CD8-positive, alpha-beta memory T cell (primary cell): ENCODE measurements around the gene TC2N. TPM values are rescaled to one million over a fixed set of nuclear protein-coding genes. Genes with fewer than 3 reads are reported as not detected.
A peak's percentile ranks its signal among the peaks of the same experiment; 100 is the strongest.
"Not testable (repeated sequence)": the region's sequence is repeated elsewhere in the genome, so short reads cannot be mapped to it uniquely, and the experiment has no call there.

Source experiments
- CTCF ChIA-PET: fragments of 350-600 bp; sonication (Branson Sonifier 250); formaldehyde crosslinking; loops from one replicate; lab custom pipeline; 2021; ENCODE audit warnings: antibody characterized with exemption; lab: Charles Lee
- POLR2A ChIA-PET: fragments of 350-600 bp; sonication (Branson Sonifier 250); formaldehyde crosslinking; loops from one replicate; lab custom pipeline; 2021; ENCODE audit warnings: antibody characterized with exemption; lab: Charles Lee
- DNase-seq, 5 donors: peaks; one replicate each; pipeline versions ENCODE4 v3.0.0 to v3.0.0-alpha.2; 2020 to 2022; ENCODE audit warnings: mixed read lengths in 1 of 5
- H3K27ac ChIP-seq: one replicate; pipeline ENCODE4 v1.7.0; 2013; ENCODE audit warnings: low read depth, mild to moderate bottlenecking, low read length, moderate library complexity
- H3K27me3 ChIP-seq: 2 replicates; pipeline ENCODE4 v1.7.0; 2013; ENCODE audit warnings: low read length, mild to moderate bottlenecking; ENCODE audit not compliant: insufficient read depth, poor library complexity, severe bottlenecking
- H3K36me3 ChIP-seq: 2 replicates; pipeline ENCODE4 v1.7.0; 2013; ENCODE audit warnings: mild to moderate bottlenecking, low read length, moderate library complexity; ENCODE audit not compliant: insufficient read depth
- H3K4me1 ChIP-seq: 2 replicates; pipeline ENCODE4 v1.7.0; 2013; ENCODE audit warnings: mild to moderate bottlenecking, low read length, moderate library complexity; ENCODE audit not compliant: insufficient read depth
- H3K4me3 ChIP-seq: 2 replicates; pipeline ENCODE4 v1.7.0; 2013; ENCODE audit warnings: mild to moderate bottlenecking, low read length
- H3K9me3 ChIP-seq: 2 replicates; pipeline ENCODE4 v1.7.0; 2013; ENCODE audit warnings: mild to moderate bottlenecking, low read length
- H3K27ac Mint-ChIP-seq, 8 donors: one replicate each; pipeline ENCODE4 v1.8.0; 2020 to 2021; ENCODE audit warnings: mixed read lengths in 8 of 8, mild to moderate bottlenecking in 6 of 8, inconsistent platforms in 3 of 8, moderate library complexity in 3 of 8
- H3K27me3 Mint-ChIP-seq, 2 donors: one replicate each; pipeline ENCODE4 v1.8.0; 2020 to 2021; ENCODE audit warnings: mixed read lengths in 2 of 2, mild to moderate bottlenecking in 1 of 2, moderate library complexity in 1 of 2
- H3K36me3 Mint-ChIP-seq, 3 donors: one replicate each; pipeline ENCODE4 v1.8.0; 2020 to 2021; ENCODE audit warnings: mixed read lengths in 3 of 3, inconsistent platforms in 1 of 3, mild to moderate bottlenecking in 1 of 3
- H3K4me1 Mint-ChIP-seq, 3 donors: one replicate each; pipeline ENCODE4 v1.8.0; 2020 to 2021; ENCODE audit warnings: mixed read lengths in 3 of 3, inconsistent platforms in 1 of 3, mild to moderate bottlenecking in 1 of 3
- H3K4me3 Mint-ChIP-seq, 7 donors: one replicate each; pipeline ENCODE4 v1.8.0; 2020 to 2021; ENCODE audit warnings: mixed read lengths in 7 of 7, mild to moderate bottlenecking in 6 of 7, moderate library complexity in 4 of 7, inconsistent platforms in 2 of 7
- H3K9me3 Mint-ChIP-seq, 5 donors: one replicate each; pipeline ENCODE4 v1.8.0; 2020 to 2022; ENCODE audit warnings: mixed read lengths in 5 of 5, mild to moderate bottlenecking in 3 of 5, moderate library complexity in 2 of 5, inconsistent platforms in 1 of 5
- polyA plus RNA-seq: library from polyadenylated mRNA; unstranded; fragments of 300-500 nt; fragmentation: Illumina TruSeq; gene quantifications from one replicate; pipeline ENCODE4 v1.2.3, GENCODE V29; 2021
- total RNA-seq, 2 experiments: library from RNA; stranded (reverse); gene quantifications; one replicate each; pipeline ENCODE4 v1.2.3, GENCODE V29; 2021

Gene TC2N
- total and polyA plus RNA-seq, 3 experiments from 2014 or later: 43.1 to 228 (median 45.2) TPM

GRCh38 chr14:91744068-91744480 is 123.3 kb downstream of the TC2N start:
- H3K9me3 Mint-ChIP-seq: peaks cover 0 to 1% (median 0%) of the 10 kb centered on the region in 5 donors
- H3K36me3 Mint-ChIP-seq: no peaks in the 10 kb centered on the region
- Histone ChIP-seq H3K4me3 (no peak overlapping the region), H3K36me3 (no peaks in the 10 kb centered on the region), H3K27ac (no peak overlapping the region), H3K27me3 (no peaks in the 10 kb centered on the region), H3K4me1 (no peaks in the 10 kb centered on the region), H3K9me3 (no peaks in the 10 kb centered on the region)
- ChIA-PET CTCF (no interaction called here), POLR2A (no interaction called here)
- no peak overlapping the region for H3K27ac Mint-ChIP-seq
- peaks cover 0 to 1% of the 10 kb centered on the region in 2 donors for H3K27me3 Mint-ChIP-seq
- no peak overlapping the region for H3K4me3 Mint-ChIP-seq
- no peak for DNase-seq
- H3K4me1 Mint-ChIP-seq: peaks cover 0 to 1% (median 0%) of the 10 kb centered on the region in 3 donors

DNA sequence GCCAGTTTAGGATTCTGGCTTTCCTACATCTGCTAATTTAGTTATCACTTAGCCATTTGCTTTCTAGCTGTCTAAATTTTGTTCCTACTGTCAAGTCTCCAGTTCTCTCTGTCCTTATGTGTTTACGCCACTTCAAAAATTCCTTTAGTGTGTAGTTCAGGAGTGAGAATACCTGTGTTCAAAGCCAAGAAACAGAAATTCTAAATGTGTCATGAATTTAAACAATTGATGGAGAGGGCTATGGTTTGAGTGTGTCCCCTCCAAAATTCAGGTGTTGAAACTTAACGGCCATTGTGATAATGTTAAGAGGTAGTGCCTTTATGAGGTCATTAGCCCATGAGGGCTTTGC is 124.1 kb downstream of the TC2N start:
- Histone ChIP-seq H3K27me3 (no peaks in the 10 kb centered on the region), H3K27ac (no peak overlapping the region), H3K9me3 (no peaks in the 10 kb centered on the region), H3K4me1 (no peaks in the 10 kb centered on the region), H3K4me3 (no peak overlapping the region), H3K36me3 (no peaks in the 10 kb centered on the region)
- Mint-ChIP-seq H3K4me1 (peaks cover 0 to 1% (median 0%) of the 10 kb centered on the region in 3 donors), H3K9me3 (peaks cover 0 to 1% (median 0%) of the 10 kb centered on the region in 5 donors), H3K27me3 (peaks cover 0 to 1% of the 10 kb centered on the region in 2 donors), H3K27ac (no peak overlapping the region), H3K36me3 (peaks cover 0 to 3% (median 0%) of the 10 kb centered on the region in 3 donors), H3K4me3 (no peak overlapping the region)
- no peak for DNase-seq
- CTCF ChIA-PET: no interaction called here
- POLR2A ChIA-PET: no interaction called here

- Mint-ChIP-seq H3K27ac (peak overlapping the region in 1 of 8 donors; percentile 63), H3K4me3 (no peak overlapping the region), H3K36me3 (peaks cover 0 to 7% (median 0%) of the 10 kb centered on the region in 3 donors), H3K9me3 (peaks cover 0 to 1% (median 0%) of the 10 kb centered on the region in 5 donors), H3K27me3 (peaks cover 1 to 4% of the 10 kb centered on the region in 2 donors), H3K4me1 (peaks cover 0 to 1% (median 0%) of the 10 kb centered on the region in 3 donors)
- Histone ChIP-seq H3K27me3 (no peaks in the 10 kb centered on the region), H3K9me3 (no peaks in the 10 kb centered on the region), H3K36me3 (no peaks in the 10 kb centered on the region), H3K27ac (no peak overlapping the region), H3K4me3 (no peak overlapping the region), H3K4me1 (no peaks in the 10 kb centered on the region)
- no peak for DNase-seq
- CTCF ChIA-PET: no interaction called here
- POLR2A ChIA-PET: no interaction called here
Observed at GRCh38 chr14:91742621-91743304, 124.6 kb downstream of the TC2N start.

- POLR2A ChIA-PET, DNase-seq, H3K4me1 Mint-ChIP-seq, H3K4me3 ChIP-seq, H3K4me1 ChIP-seq, H3K4me3 Mint-ChIP-seq, H3K27ac Mint-ChIP-seq, H3K27ac ChIP-seq, H3K9me3 ChIP-seq, H3K27me3 ChIP-seq, H3K36me3 ChIP-seq, CTCF ChIA-PET, H3K9me3 Mint-ChIP-seq: not testable (repeated sequence)
- H3K27me3 Mint-ChIP-seq: peaks cover 0 to 16% of the 10 kb centered on the region in 2 donors
- peaks cover 0 to 11% (median 2%) of the 10 kb centered on the region in 3 donors for H3K36me3 Mint-ChIP-seq
Observed at GRCh38 chr14:91739867-91740266, 127.5 kb downstream of the TC2N start.

GRCh38 chr14:91737619-91738018 is 129.7 kb downstream of the TC2N start:
- no peaks in the 10 kb centered on the region for H3K27me3 ChIP-seq
- H3K4me1 ChIP-seq: no peaks in the 10 kb centered on the region
- Mint-ChIP-seq H3K36me3 (peaks cover 0 to 11% (median 2%) of the 10 kb centered on the region in 3 donors), H3K9me3 (peaks cover 0 to 1% (median 0%) of the 10 kb centered on the region in 5 donors), H3K27ac (no peak overlapping the region), H3K4me3 (no peak overlapping the region), H3K4me1 (peaks cover 0 to 1% (median 0%) of the 10 kb centered on the region in 3 donors), H3K27me3 (peaks cover 3 to 24% of the 10 kb centered on the region in 2 donors)
- H3K9me3 ChIP-seq: no peaks in the 10 kb centered on the region
- CTCF ChIA-PET: no interaction called here
- POLR2A ChIA-PET: no interaction called here
- DNase-seq: no peak
- no peak overlapping the region for H3K4me3 ChIP-seq
- no peaks in the 10 kb centered on the region for H3K36me3 ChIP-seq
- H3K27ac ChIP-seq: no peak overlapping the region

- no peak for DNase-seq
Observed at GRCh38 chr14:91732859-91733477, 134.4 kb downstream of the TC2N start.

DNA sequence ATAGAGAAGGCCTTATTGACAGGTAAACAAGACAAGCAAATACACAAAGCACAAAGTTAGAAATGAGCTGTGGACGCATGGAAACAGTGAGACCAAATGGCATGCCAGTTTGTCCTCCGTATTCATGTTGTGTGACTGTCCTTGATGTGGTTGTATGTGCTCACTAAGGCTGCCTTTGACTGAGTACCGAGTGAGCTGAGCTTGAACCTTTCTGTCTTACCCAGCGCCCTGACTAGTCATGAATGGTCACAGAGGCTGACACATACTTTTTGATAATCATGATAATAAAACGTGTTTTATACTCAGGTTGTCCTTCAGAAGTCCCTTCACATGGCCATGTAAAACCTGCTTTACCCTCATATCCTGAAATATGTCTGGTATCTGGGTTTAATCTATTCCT is 134.9 kb downstream of the TC2N start:
- Histone ChIP-seq H3K27ac (no peak overlapping the region), H3K27me3 (no peaks in the 10 kb centered on the region), H3K36me3 (no peaks in the 10 kb centered on the region), H3K4me1 (no peaks in the 10 kb centered on the region), H3K4me3 (no peak overlapping the region), H3K9me3 (no peaks in the 10 kb centered on the region)
- Mint-ChIP-seq H3K36me3 (peaks cover 0 to 3% (median 2%) of the 10 kb centered on the region in 3 donors), H3K4me1 (no peaks in the 10 kb centered on the region), H3K27ac (no peak overlapping the region), H3K9me3 (no peaks in the 10 kb centered on the region), H3K27me3 (peaks cover 3 to 20% of the 10 kb centered on the region in 2 donors), H3K4me3 (no peak overlapping the region)
- CTCF ChIA-PET: no interaction called here
- no peak for DNase-seq
- POLR2A ChIA-PET: no interaction called here

More at GRCh38 chr14:91732859-91733477, 134.4 kb downstream of the TC2N start:
- Mint-ChIP-seq H3K4me3 (no peak overlapping the region), H3K4me1 (no peaks in the 10 kb centered on the region), H3K9me3 (no peaks in the 10 kb centered on the region), H3K36me3 (peaks cover 0 to 4% (median 2%) of the 10 kb centered on the region in 3 donors), H3K27ac (no peak overlapping the region), H3K27me3 (peaks cover 3 to 21% of the 10 kb centered on the region in 2 donors)
- POLR2A ChIA-PET: no interaction called here
- Histone ChIP-seq H3K27ac (no peak overlapping the region), H3K4me3 (no peak overlapping the region), H3K9me3 (no peaks in the 10 kb centered on the region), H3K27me3 (no peaks in the 10 kb centered on the region), H3K4me1 (no peaks in the 10 kb centered on the region), H3K36me3 (no peaks in the 10 kb centered on the region)
- CTCF ChIA-PET: no interaction called here

- CTCF ChIA-PET: no interaction called here
- peak within 1 kb of the TSS in 1 of 8 donors; percentile 32 for H3K27ac Mint-ChIP-seq
- H3K4me3 Mint-ChIP-seq: no peak within 1 kb of the TSS
- Histone ChIP-seq H3K9me3 (no peaks in the 10 kb centered on the region), H3K4me3 (no peak within 1 kb of the TSS), H3K27ac (no peak within 1 kb of the TSS), H3K36me3 (no peaks in the 10 kb centered on the region), H3K27me3 (no peaks in the 10 kb centered on the region), H3K4me1 (no peaks in the 10 kb centered on the region)
- peaks cover 3 to 19% of the 10 kb centered on the region in 2 donors for H3K27me3 Mint-ChIP-seq
- H3K4me1 Mint-ChIP-seq: no peaks in the 10 kb centered on the region
- peaks cover 0 to 3% (median 2%) of the 10 kb centered on the region in 3 donors for H3K36me3 Mint-ChIP-seq
- no peak for DNase-seq
- POLR2A ChIA-PET: no interaction called here
- H3K9me3 Mint-ChIP-seq: no peaks in the 10 kb centered on the region
Observed at GRCh38 chr14:91731986-91732385, 135.3 kb downstream of the TC2N start, which contains the start of gene CATSPERB. Gene CATSPERB (minus strand): TSS chr14:91732086. CDS start chr14:91729479, 2,607 bp downstream.
